ENCODE measurements around the gene EGF.

The EGF gene

DNA sequence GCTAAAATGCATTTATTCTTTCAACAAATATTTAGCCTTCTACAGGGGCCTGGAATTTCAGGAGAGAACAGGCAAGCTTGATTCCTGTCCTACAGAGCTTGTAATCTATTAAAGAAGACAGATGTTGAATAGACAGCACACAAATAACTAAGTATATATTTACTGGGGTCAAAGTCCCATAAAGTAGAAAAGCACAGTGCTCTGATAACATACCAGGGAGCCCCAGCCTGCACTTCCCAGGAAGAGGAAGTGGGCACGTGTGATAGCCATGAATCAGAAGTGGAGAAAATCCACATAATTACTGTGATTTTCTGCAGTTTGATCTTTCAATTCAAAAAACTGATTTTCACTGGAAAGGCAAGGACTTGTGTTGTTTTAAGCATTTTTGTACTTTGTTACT lies 129.1 kb downstream of the EGF start:
- peak in 3 of 4 experiments; percentile 20 to 28 (median 22) for DNase-seq

DNA sequence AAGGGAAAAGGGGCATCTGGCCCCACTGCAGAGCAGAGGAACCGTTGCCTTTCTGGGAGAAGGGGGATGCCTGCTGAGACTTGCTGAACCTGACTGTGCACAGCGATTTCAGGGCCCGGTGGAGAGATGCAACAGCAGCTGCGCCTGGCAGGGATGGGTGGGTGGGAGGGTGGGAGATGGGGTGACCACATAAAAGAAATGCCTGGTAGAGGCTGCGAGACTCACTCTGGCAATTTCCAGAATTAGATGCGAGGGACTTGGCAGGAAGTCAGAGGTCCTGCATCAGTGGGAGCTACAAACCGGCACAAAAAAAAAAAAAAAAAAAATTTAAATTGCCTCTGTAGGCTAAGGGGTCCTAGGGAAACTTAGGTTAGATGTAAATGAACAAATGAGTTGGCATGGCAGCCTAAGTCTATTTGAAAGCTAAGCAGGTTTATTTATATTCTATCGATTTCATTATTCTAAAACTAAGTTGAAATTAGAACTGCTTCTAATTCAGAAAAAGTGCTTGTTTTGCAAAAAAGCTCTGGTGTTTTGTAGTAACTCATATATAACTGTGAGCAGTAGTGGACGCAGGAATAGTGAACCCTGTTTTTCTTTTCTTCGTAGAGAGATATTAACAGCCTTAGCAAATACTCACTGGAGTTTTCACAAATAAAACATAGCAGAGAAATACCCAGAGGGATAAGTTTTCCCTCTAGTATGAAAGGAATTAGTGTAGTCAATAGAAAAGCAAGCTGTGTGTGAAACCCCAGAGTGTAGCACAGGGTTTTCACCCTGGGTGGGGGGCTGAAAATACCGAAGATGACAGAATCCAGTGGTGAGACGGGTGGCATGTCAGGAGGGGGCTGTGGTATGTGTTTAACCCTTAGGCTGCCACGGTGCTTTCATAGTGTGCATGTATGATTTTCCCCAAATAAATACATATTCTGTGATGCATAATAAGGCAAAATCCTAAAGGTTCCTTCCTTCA lies 130.1 kb downstream of the EGF start:
- no peak for DNase-seq

DNA sequence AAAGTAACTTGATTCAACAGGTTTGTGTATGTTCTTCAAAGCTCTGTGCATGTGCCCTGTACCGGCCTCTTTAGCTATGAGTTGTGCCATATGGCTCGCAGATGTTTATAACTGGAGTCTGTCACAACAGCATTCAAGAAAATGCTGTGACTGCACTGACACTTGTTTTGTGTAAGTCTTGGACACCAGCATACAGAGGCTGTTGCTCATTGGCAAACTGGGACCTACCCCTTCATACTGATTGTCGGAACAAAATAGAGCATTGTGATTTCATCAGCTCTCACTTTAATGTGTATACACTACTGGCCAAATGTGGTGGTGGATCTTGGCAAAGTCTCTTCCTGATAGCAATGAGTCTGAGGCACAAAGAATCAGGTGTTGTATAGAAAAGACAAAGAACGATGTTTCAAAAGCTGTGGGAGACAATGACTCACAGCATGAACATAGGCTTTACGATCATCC lies 133.9 kb downstream of the EGF start:
- DNase-seq: no peak

DNA sequence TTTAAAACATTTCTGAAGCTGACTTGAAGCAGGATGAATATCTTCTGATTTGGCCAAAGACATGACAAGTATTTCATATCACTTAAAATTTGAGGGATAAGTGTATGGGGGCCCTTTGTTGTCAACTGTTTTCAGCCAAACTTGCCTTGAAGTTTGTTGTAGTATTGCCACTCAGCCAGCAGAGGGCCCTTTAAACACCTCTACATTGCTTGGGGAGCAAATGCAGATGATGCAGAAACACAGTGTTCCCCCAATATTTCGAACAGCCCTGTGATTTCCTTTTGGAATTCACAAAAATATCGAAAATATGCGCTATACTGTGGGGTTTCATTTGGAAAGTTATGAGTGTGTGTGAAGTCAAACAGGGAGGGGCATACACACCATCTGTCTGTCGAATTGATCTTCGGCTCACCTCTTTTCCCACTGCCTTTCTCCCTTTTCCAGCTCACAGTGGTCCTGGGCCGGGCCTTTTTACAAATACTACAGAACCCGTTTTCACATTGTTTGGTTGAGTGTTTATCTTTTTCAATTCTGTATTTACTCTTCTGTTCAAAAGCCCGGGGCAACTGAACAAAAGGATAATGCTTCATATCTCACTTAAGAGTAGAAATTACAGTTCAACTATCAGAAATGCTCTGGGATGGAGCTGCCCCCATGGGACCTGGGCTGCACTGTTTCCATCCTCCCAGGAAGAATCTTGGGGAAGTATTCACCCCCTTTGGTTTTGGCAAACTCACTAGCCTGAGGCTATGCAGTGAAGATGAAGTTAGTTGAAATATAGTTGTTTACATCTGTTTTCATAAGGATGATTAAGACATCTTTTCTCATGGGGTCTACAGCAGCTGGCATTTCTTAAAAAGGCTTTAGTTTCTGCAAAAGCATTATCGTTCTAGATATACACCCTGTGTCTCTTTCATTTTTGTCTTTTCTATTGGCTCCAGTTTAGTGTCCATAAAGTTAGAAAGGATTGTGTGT lies 137.6 kb downstream of the EGF start:
- peak; percentile 51 to 70 (median 60) for DNase-seq

DNA sequence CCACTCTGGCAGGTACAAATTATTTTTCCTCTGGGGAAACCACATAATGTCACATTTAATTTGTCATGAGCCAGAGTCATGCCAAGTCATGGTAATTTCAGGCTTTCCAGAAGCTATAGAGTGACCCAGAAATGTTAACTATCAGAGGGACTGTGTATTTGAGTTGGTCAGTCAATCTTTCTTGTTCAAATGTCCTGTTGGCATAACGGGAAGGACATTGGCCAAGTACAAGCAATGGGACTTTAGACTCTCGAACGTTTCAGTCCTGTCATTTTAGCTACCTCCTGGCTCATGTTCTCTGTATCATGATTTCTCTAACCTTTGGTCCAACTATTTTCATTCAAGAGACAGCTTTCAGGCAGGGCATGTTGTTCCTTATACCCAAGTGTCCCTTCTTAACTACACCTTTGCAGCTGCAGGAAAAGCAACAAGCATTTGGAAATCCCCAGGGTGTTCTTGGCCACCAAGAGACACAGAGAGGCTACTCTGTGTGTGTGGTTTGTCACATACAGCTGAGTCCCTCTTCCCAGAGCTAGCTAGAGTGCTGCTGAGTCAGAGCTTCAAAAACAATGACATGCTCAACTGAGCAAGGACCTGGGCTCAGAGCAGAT lies 142.6 kb downstream of the EGF start:
- DNase-seq: no peak

DNA sequence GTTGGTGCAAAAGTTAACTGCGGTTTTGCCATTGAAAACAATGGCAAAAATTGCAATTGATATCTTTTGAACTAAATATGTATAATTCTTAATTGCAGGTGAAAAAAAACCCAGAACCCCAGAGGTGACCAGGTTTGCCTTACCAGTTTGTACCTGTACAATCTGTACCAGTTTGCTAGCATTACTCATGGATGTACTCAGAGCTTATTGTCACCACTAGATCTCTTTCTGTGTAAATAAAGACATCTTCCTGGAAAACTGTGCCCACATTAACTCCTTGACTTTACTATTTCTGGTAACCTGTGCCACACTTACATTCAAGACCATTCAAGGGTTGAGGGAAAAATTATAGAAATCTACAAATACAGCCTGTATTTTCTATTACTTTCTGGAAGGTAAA lies 146.0 kb downstream of the EGF start:
- DNase-seq: no peak

DNA sequence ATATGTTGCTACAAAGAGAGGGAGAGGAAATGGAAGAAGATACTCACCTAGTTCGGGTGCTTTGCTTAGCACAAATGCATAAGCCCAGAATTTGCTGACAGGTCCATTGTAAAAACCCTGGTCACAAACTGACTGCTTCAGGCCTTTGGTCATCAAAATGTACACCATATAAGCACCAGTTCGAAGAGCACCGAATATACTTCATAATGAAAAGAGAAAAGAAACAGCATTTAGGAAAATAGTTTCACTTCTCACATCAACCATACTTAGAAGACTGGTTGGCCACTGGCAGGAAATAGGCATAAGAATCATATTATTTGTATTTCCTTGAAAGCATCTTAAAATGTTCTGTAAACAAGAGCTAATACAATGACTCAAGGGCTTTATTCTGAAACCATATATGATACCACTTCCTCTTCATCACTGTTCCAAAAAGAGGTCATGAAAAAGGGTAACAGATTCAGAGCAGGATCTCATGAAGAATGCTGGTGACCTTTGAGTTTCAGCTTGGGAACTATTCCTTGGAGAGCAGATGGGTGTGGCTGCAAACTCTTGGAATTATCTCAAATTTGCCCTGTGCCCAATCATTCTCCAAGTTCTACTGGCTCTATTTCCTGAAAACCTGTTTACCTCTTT lies 147.0 kb downstream of the EGF start:
- DNase-seq: peak in 2 of 4 experiments; percentile 47 to 51

DNA sequence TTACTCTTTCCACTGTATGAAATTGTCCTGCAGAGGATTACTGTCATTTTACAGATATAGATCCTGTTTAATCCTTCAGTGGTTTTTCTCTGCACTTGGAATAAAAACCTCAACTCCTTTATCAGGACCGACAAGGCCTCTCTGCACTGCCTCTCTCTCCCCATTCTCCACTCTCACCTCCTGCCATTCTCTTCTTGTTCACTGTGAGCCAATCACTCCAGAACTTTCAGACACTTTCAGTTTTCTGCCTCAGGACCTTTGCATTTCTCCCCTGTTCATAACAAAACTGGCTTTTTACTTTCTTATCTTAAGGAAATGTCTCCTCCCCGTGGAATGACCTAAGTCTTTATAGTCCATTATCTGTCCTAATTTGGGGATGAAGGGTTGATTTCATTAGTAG lies 148.4 kb downstream of the EGF start:
- no peak for DNase-seq
